CD4-positive, CD25-positive, alpha-beta regulatory T cell (primary cell): ENCODE results near the gene ZFAND6. TPM values are rescaled to one million over a fixed set of nuclear protein-coding genes. Genes with fewer than 3 reads are reported as not detected.
A peak's percentile ranks its signal among the peaks of the same experiment; 100 is the strongest.

Experiments used
- ATAC-seq, 2 donors: fragments of 150-1000 bp; cut with Tn5 transposase; one replicate each; pipeline ENCODE4 v1.10.0; 2021; ENCODE audit warnings: low read depth in 2 of 2, moderate number of reproducible peaks in 2 of 2, moderate library complexity in 1 of 2
- DNase-seq, 3 donors: peaks; one replicate each; pipeline versions ENCODE4 v3.0.0 to v3.0.0-alpha.2; 2012 to 2022; ENCODE audit warnings: mixed read lengths in 1 of 3
- H3K27ac ChIP-seq: one replicate; pipeline ENCODE4 v1.7.0; 2013; ENCODE audit warnings: mild to moderate bottlenecking, low read length; ENCODE audit not compliant: insufficient read depth, poor library complexity, severe bottlenecking
- H3K27me3 ChIP-seq: one replicate; pipeline ENCODE4 v1.7.0; 2013; ENCODE audit warnings: low read length; ENCODE audit not compliant: control insufficient read depth, insufficient read depth
- H3K36me3 ChIP-seq: one replicate; pipeline ENCODE4 v1.7.0; 2013; ENCODE audit warnings: mild to moderate bottlenecking, low read length, moderate library complexity; ENCODE audit not compliant: control insufficient read depth, insufficient read depth
- H3K4me1 ChIP-seq: 2 replicates; pipeline ENCODE4 v1.7.0; 2013; ENCODE audit warnings: mild to moderate bottlenecking, low read length; ENCODE audit not compliant: insufficient read depth, control insufficient read depth, poor library complexity, severe bottlenecking
- H3K4me3 ChIP-seq: one replicate; pipeline ENCODE4 v1.7.0; 2013; ENCODE audit warnings: low read depth, mild to moderate bottlenecking, low read length, moderate library complexity
- H3K9me3 ChIP-seq, 2 experiments: 1 replicate in 1 of 2; 2 replicates in 1 of 2; pipeline ENCODE4 v1.7.0; 2013; ENCODE audit warnings: low read length in 2 of 2, mild to moderate bottlenecking in 1 of 2, moderate library complexity in 1 of 2; ENCODE audit not compliant: control insufficient read depth in 2 of 2
- H3K27ac Mint-ChIP-seq, 3 donors: one replicate each; pipeline ENCODE4 v1.8.0; 2020 to 2022; ENCODE audit warnings: mild to moderate bottlenecking in 3 of 3, mixed read lengths in 3 of 3, moderate library complexity in 2 of 3
- H3K27me3 Mint-ChIP-seq: one replicate; pipeline ENCODE4 v1.8.0; 2022; ENCODE audit warnings: mild to moderate bottlenecking, mixed read lengths
- H3K36me3 Mint-ChIP-seq: one replicate; pipeline ENCODE4 v1.8.0; 2020; ENCODE audit warnings: mixed read lengths
- H3K4me1 Mint-ChIP-seq, 4 donors: one replicate each; pipeline ENCODE4 v1.8.0; 2020 to 2022; ENCODE audit warnings: mixed read lengths in 4 of 4, mild to moderate bottlenecking in 1 of 4
- H3K4me3 Mint-ChIP-seq, 4 donors: one replicate each; pipeline ENCODE4 v1.8.0; 2020 to 2022; ENCODE audit warnings: mild to moderate bottlenecking in 4 of 4, mixed read lengths in 4 of 4, moderate library complexity in 3 of 4
- H3K9me3 Mint-ChIP-seq, 7 donors: one replicate each; pipeline ENCODE4 v1.8.0; 2020 to 2022; ENCODE audit warnings: mixed read lengths in 7 of 7, mild to moderate bottlenecking in 3 of 7, moderate library complexity in 2 of 7
- polyA plus RNA-seq, 4 donors: library from polyadenylated mRNA; unstranded; fragments of 300-500 nt; fragmentation: Illumina TruSeq; gene quantifications; one replicate each; pipeline ENCODE4 v1.2.3, GENCODE V29; 2021
- total RNA-seq: library from RNA; stranded (reverse); gene quantifications from one replicate; pipeline ENCODE4 v1.2.3, GENCODE V29; 2022

ZFAND6 gene
- total and polyA plus RNA-seq, 5 donors from 2014 or later = 94.7 to 124 (median 114) TPM

GRCh38 chr15:80068578-80068977 is 9.1 kb downstream of the ZFAND6 start:
- Mint-ChIP-seq H3K27ac (no peak overlapping the region), H3K27me3 (no peaks in the 10 kb centered on the region), H3K4me3 (peak overlapping the region in 1 of 4 donors; percentile 21), H3K9me3 (no peaks in the 10 kb centered on the region), H3K36me3 (peaks cover 5% of the 10 kb centered on the region), H3K4me1 (peaks cover 42 to 84% (median 67%) of the 10 kb centered on the region in 4 donors)
- Histone ChIP-seq H3K27me3 (no peaks in the 10 kb centered on the region), H3K36me3 (peaks cover 3% of the 10 kb centered on the region), H3K4me3 (no peak overlapping the region), H3K9me3 (no peaks in the 10 kb centered on the region), H3K4me1 (peaks cover 26% of the 10 kb centered on the region), H3K27ac (no peak overlapping the region)
- DNase-seq (no peak), ATAC-seq (no peak)

GRCh38 chr15:80070840-80071239 is 11.4 kb downstream of the ZFAND6 start:
- Mint-ChIP-seq H3K27ac (peak overlapping the region in 1 of 3 donors; percentile 61), H3K4me1 (peaks cover 49 to 83% (median 64%) of the 10 kb centered on the region in 4 donors), H3K9me3 (no peaks in the 10 kb centered on the region), H3K36me3 (peaks cover 11% of the 10 kb centered on the region), H3K27me3 (no peaks in the 10 kb centered on the region), H3K4me3 (no peak overlapping the region)
- Histone ChIP-seq H3K27me3 (no peaks in the 10 kb centered on the region), H3K27ac (no peak overlapping the region), H3K4me3 (no peak overlapping the region), H3K4me1 (peaks cover 30% of the 10 kb centered on the region), H3K36me3 (no peaks in the 10 kb centered on the region), H3K9me3 (no peaks in the 10 kb centered on the region)
- ATAC-seq (no peak), DNase-seq (no peak)

GRCh38 chr15:80071652-80072051 is 12.2 kb downstream of the ZFAND6 start:
- Histone ChIP-seq H3K27me3 (no peaks in the 10 kb centered on the region), H3K36me3 (no peaks in the 10 kb centered on the region), H3K27ac (peak overlapping the region; percentile 39), H3K4me1 (peaks cover 30% of the 10 kb centered on the region), H3K4me3 (peak overlapping the region; percentile 79), H3K9me3 (no peaks in the 10 kb centered on the region)
- Mint-ChIP-seq H3K27me3 (no peaks in the 10 kb centered on the region), H3K27ac (no peak overlapping the region), H3K4me3 (peak overlapping the region in 3 of 4 donors; percentile 7 to 16 (median 7)), H3K9me3 (no peaks in the 10 kb centered on the region), H3K4me1 (peaks cover 52 to 83% (median 69%) of the 10 kb centered on the region in 4 donors), H3K36me3 (peaks cover 13% of the 10 kb centered on the region)
- DNase-seq (no peak), ATAC-seq (no peak)

GRCh38 chr15:80072285-80072994 is 13.0 kb downstream of the ZFAND6 start:
- peaks cover 48 to 83% (median 66%) of the 10 kb centered on the region in 4 donors for H3K4me1 Mint-ChIP-seq
- peak; percentile 79 to 94 for ATAC-seq

GRCh38 chr15:80073197-80073596 is 13.7 kb downstream of the ZFAND6 start:
- ATAC-seq (no peak), DNase-seq (no peak)
- Mint-ChIP-seq H3K27me3 (no peaks in the 10 kb centered on the region), H3K36me3 (peaks cover 10% of the 10 kb centered on the region), H3K27ac (no peak overlapping the region), H3K4me3 (peak overlapping the region in 2 of 4 donors; percentile 7 to 15), H3K9me3 (no peaks in the 10 kb centered on the region), H3K4me1 (peaks cover 48 to 85% (median 68%) of the 10 kb centered on the region in 4 donors)
- no peaks in the 10 kb centered on the region for H3K9me3 ChIP-seq
- H3K27me3 ChIP-seq = no peaks in the 10 kb centered on the region
- peak overlapping the region; percentile 39 for H3K27ac ChIP-seq
- no peaks in the 10 kb centered on the region for H3K36me3 ChIP-seq
- peak overlapping the region; percentile 79 for H3K4me3 ChIP-seq
- H3K4me1 ChIP-seq = peaks cover 30% of the 10 kb centered on the region

More at GRCh38 chr15:80072285-80072994, 13.0 kb downstream of the ZFAND6 start:
- peak in 2 of 3 donors; percentile 49 to 84 for DNase-seq
- Mint-ChIP-seq H3K36me3 (peaks cover 8% of the 10 kb centered on the region), H3K27ac (peak overlapping the region in 2 of 3 donors; percentile 40 to 45), H3K27me3 (no peaks in the 10 kb centered on the region), H3K4me3 (peak overlapping the region; percentile 38 to 86 (median 84)), H3K9me3 (no peaks in the 10 kb centered on the region)
- no peaks in the 10 kb centered on the region for H3K27me3 ChIP-seq
- H3K27ac ChIP-seq = peak overlapping the region; percentile 39
- no peaks in the 10 kb centered on the region for H3K36me3 ChIP-seq
- H3K4me3 ChIP-seq = peak overlapping the region; percentile 79
- H3K4me1 ChIP-seq = peaks cover 30% of the 10 kb centered on the region
- no peaks in the 10 kb centered on the region for H3K9me3 ChIP-seq

- Mint-ChIP-seq H3K27me3 (no peaks in the 10 kb centered on the region), H3K4me3 (no peak overlapping the region), H3K9me3 (no peaks in the 10 kb centered on the region), H3K27ac (peak overlapping the region in 2 of 3 donors; percentile 45 to 77), H3K4me1 (peaks cover 27 to 58% (median 52%) of the 10 kb centered on the region in 4 donors), H3K36me3 (peaks cover 11% of the 10 kb centered on the region)
- ATAC-seq (no peak), DNase-seq (no peak)
- peaks cover 24% of the 10 kb centered on the region for H3K4me1 ChIP-seq
- no peaks in the 10 kb centered on the region for H3K27me3 ChIP-seq
- H3K4me3 ChIP-seq = no peak overlapping the region
- no peaks in the 10 kb centered on the region for H3K36me3 ChIP-seq
- H3K27ac ChIP-seq = no peak overlapping the region
- no peaks in the 10 kb centered on the region for H3K9me3 ChIP-seq
Observed at GRCh38 chr15:80076321-80077318, 17.1 kb downstream of the ZFAND6 start.

GRCh38 chr15:80081390-80081789 is 21.9 kb downstream of the ZFAND6 start:
- H3K4me3 ChIP-seq = no peak overlapping the region
- ATAC-seq = peak in 1 of 2 donors; percentile 42
- no peak for DNase-seq
- H3K27me3 ChIP-seq = no peaks in the 10 kb centered on the region
- Mint-ChIP-seq H3K4me3 (no peak overlapping the region), H3K4me1 (peaks cover 16 to 45% (median 37%) of the 10 kb centered on the region in 4 donors), H3K9me3 (no peaks in the 10 kb centered on the region), H3K27me3 (no peaks in the 10 kb centered on the region), H3K27ac (peak overlapping the region in 1 of 3 donors; percentile 57), H3K36me3 (peaks cover 3% of the 10 kb centered on the region)
- no peaks in the 10 kb centered on the region for H3K9me3 ChIP-seq
- no peaks in the 10 kb centered on the region for H3K4me1 ChIP-seq
- H3K27ac ChIP-seq = no peak overlapping the region
- H3K36me3 ChIP-seq = no peaks in the 10 kb centered on the region
